Prostate gland (tissue), 2 donors: ENCODE measurements around the gene NPEPPS. TPM values are rescaled to one million over a fixed set of nuclear protein-coding genes. Genes with fewer than 3 reads are reported as not detected.

Source experiments
- DNase-seq: peaks from one replicate; pipeline ENCODE4 v3.0.0-alpha.2; 2019; ENCODE audit warnings: low spot score
- H3K27ac ChIP-seq, 2 donors: fragments of 200-600 bp; sonication (generic); 2 replicates each; pipeline ENCODE4 v1.5.1; 2017 to 2019
- H3K27me3 ChIP-seq: fragments of 200-600 bp; sonication (generic); replicated peaks from 2 replicates; pipeline ENCODE4 v1.5.1; 2019; ENCODE audit not compliant: insufficient read depth
- H3K36me3 ChIP-seq, 2 donors: fragments of 200-600 bp; sonication (generic); 1 replicate in 1 of 2; 2 replicates in 1 of 2; pipeline versions ENCODE4 v1.5.1 to v1.8.1; 2017 to 2019
- H3K4me1 ChIP-seq: fragments of 200-600 bp; sonication (generic); replicated peaks from 2 replicates; pipeline ENCODE4 v1.5.1; 2019
- H3K4me3 ChIP-seq, 2 donors: fragments of 200-600 bp; sonication (generic); 2 replicates each; pipeline ENCODE4 v1.5.1; 2017 to 2019
- H3K9me3 ChIP-seq: fragments of 200-600 bp; sonication (generic); 2 replicates; pipeline ENCODE4 v1.5.1; 2017
- POLR2A ChIP-seq: fragments of 450-650 bp; IDR thresholded peaks from one replicate; pipeline ENCODE4 v1.6.1; 2016; ENCODE audit warnings: antibody characterized with exemption, mild to moderate bottlenecking
- POLR2AphosphoS5 ChIP-seq: sonication (generic); formaldehyde crosslinking; IDR thresholded peaks from one replicate; pipeline ENCODE4 v1.6.1; 2017; ENCODE audit warnings: antibody characterized with exemption
- WGBS: methylation state at CpG from one replicate; pipeline ENCODE4 v1.1.5; 2018; 5-methylcytosine and 5-hydroxymethylcytosine counted together
- intact Hi-C: fragments of 100-400 bp; cut with DNase I; formaldehyde crosslinking; loops from one replicate; pipeline ENCODE4 v1.14.2; 2022
- total RNA-seq, 2 donors: library from RNA; depleted of rRNA; stranded (reverse); fragments of >200 nt; gene quantifications; one replicate each; pipeline ENCODE4 v1.1.0, GENCODE V29; 2016
- TF ChIP-seq, protein P1 (sequence below), 4 experiments: fragments of 200-600 bp in 2 of 4; fragments of 450-650 bp in 2 of 4; sonication (generic) in 2 of 4; IDR thresholded peaks; 1 replicate in 3 of 4; 2 replicates in 1 of 4; pipeline ENCODE4 v1.5.1; 2016 to 2019; ENCODE audit warnings: antibody characterized with exemption in 4 of 4, mild to moderate bottlenecking in 2 of 4, moderate library complexity in 2 of 4

Gene NPEPPS
- total RNA-seq, 2 donors from 2014 or later: 67.1 to 70.4 TPM

DNA sequence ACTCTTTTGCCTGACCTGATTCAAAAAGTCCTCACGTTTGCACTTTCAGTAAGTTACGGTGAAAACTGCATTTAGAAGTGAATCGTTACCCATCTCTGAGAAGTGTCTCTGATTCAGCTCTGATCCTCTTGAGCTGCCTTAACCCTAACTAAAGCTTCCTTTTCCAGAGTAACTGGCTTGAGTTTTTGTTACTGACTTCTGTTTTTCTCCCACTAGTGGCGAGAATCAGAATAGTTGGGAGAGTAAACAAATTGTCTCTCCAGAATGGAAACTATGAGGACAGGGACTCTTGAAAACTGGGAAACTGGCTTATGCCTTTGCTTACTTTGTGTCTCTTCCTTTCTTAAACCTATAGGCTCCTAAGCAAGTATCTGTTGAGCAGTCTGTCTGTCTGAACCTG is 87.5 kb downstream of the NPEPPS start:
- H3K4me1 ChIP-seq: no peaks in the 10 kb centered on the region
- no peak overlapping the region for H3K4me3 ChIP-seq
- peaks cover 0 to 3% of the 10 kb centered on the region in 2 donors for H3K36me3 ChIP-seq
- H3K27me3 ChIP-seq: no peaks in the 10 kb centered on the region
- 78% methylated on average over 4 of the region's 4 CpGs for WGBS
- H3K9me3 ChIP-seq: no peaks in the 10 kb centered on the region
- no peak overlapping the region for H3K27ac ChIP-seq
- TF ChIP-seq POLR2AphosphoS5 (no peak), POLR2A (no peak)
- TF ChIP-seq, protein P1, sequence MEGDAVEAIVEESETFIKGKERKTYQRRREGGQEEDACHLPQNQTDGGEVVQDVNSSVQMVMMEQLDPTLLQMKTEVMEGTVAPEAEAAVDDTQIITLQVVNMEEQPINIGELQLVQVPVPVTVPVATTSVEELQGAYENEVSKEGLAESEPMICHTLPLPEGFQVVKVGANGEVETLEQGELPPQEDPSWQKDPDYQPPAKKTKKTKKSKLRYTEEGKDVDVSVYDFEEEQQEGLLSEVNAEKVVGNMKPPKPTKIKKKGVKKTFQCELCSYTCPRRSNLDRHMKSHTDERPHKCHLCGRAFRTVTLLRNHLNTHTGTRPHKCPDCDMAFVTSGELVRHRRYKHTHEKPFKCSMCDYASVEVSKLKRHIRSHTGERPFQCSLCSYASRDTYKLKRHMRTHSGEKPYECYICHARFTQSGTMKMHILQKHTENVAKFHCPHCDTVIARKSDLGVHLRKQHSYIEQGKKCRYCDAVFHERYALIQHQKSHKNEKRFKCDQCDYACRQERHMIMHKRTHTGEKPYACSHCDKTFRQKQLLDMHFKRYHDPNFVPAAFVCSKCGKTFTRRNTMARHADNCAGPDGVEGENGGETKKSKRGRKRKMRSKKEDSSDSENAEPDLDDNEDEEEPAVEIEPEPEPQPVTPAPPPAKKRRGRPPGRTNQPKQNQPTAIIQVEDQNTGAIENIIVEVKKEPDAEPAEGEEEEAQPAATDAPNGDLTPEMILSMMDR (IDR thresholded peaks at IDR 0.05): no peak
- intact Hi-C loops: loop anchor here (5.0 to 10.0 kb wide), 4 partner anchors 116 to 431 kb away; partner anchors contain the start of gene CDC27
- no peak for DNase-seq

DNA sequence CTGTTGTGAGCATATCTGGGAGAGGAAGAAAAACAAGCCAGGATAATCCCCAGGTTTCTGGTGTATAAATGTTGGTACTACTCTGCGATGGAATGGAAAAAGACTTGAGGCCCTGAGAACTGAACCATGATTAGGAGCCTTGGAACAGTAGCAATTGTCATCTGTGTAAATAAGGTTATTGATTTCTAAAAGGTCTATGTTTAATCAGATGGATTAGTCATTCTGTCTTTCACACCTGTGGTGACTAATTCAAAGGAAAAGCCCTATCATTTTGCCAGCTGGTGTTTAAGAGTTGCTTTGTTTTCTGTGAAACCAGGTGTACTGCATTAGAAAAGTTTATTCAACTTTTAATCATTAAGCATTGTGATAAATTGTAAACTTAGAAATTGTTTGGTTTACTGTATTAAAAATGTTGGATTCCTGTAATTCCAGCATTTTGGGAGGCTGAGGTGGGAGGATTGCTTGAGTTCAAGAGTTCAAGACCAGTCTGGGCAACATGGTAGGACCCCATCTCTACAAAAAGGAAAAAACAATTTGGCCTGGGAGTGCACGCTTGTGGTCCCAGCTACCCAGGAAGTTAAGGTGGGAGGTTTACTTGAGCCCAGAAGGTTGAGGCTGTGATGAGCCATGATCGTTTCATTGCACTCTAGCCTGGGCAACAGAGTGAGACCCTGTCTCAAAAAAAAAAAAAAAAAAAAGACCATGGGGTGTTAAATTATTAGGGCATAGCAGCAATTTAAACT is 89.8 kb downstream of the NPEPPS start:
- Histone ChIP-seq H3K36me3 (peaks cover 0 to 3% of the 10 kb centered on the region in 2 donors), H3K4me3 (no peak overlapping the region), H3K27ac (peak overlapping the region; percentile 18 to 22), H3K9me3 (no peaks in the 10 kb centered on the region), H3K27me3 (no peaks in the 10 kb centered on the region), H3K4me1 (no peaks in the 10 kb centered on the region)
- TF ChIP-seq POLR2AphosphoS5 (no peak), POLR2A (no peak)
- TF ChIP-seq, protein P1 (IDR thresholded peaks at IDR 0.05): no peak
- intact Hi-C loops: no loop called here
- 80% methylated on average over 3 of the region's 3 CpGs for WGBS
- no peak for DNase-seq

DNA sequence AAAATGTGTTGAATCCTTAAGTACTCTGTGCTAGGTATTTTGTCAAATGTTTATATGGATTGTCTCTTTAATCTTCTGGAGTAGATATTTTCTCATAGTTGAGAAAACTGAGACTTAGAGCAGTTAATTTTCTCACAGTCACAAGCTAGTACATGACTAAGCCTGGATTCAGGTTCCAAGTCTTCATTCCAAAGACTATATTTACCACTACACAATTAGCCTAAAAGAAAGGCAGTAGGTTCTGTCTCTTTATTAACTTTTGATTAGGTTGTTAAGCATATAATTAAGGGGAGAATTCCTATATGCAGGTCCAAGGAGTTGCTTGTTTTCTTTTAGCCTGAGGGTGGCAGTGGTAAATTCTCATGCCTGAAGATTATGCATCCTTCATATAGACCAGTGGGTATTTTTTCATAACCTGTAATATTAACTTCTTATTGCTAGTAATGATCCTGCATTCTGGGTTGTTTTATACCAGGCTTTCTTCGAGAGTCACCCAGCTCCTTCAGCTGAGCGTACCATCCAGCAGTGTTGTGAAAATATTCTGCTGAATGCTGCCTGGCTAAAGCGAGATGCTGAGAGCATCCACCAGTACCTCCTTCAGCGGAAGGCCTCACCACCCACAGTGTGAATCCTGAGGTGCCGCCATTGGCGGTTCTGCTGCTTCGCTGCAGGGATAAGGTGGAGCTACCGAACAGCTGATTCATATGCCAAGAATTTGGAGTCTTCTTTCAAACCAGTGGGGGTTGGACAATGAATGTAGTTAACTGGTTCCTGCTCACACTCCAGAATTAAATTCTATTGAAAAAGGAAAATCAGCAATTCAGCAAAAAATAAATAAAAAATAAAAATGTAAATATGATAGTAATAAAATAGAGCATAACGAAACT is 90.6 kb downstream of the NPEPPS start:
- no peak overlapping the region for H3K4me3 ChIP-seq
- no peaks in the 10 kb centered on the region for H3K4me1 ChIP-seq
- H3K27ac ChIP-seq: peak overlapping the region; percentile 18 to 22
- intact Hi-C loops: no loop called here
- TF ChIP-seq POLR2A (no peak), POLR2AphosphoS5 (no peak)
- TF ChIP-seq, protein P1 (IDR thresholded peaks at IDR 0.05): no peak
- H3K9me3 ChIP-seq: no peaks in the 10 kb centered on the region
- peaks cover 0 to 3% of the 10 kb centered on the region in 2 donors for H3K36me3 ChIP-seq
- WGBS: 27% methylated on average over 9 of the region's 9 CpGs
- no peaks in the 10 kb centered on the region for H3K27me3 ChIP-seq
- DNase-seq: peak; percentile 8

DNA sequence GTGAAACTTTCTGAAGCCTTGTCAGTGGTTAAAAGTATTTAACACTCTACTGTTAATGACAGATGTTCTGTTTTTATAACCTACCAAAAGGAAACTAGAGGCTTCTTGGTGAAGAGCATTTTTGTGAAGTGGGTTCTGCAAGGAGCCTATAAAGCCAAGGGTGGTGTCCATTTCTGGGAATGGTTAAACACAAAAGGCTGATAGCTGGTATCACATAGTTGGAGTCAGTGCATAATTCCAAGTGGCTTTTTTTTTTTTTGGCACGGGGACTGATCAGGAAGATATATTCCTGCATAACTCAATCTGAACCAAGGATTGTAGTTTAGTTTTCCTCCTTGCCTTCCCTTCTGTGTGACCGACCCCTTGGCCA is 91.3 kb downstream of the NPEPPS start:
- TF ChIP-seq POLR2AphosphoS5 (no peak), POLR2A (no peak)
- TF ChIP-seq, protein P1 (IDR thresholded peaks at IDR 0.05): no peak
- Histone ChIP-seq H3K9me3 (no peaks in the 10 kb centered on the region), H3K27me3 (no peaks in the 10 kb centered on the region), H3K36me3 (peaks cover 0 to 3% of the 10 kb centered on the region in 2 donors), H3K4me3 (no peak overlapping the region), H3K4me1 (no peaks in the 10 kb centered on the region), H3K27ac (no peak overlapping the region)
- DNase-seq: no peak
- WGBS: 48% methylated on average over 2 of the region's 2 CpGs
- intact Hi-C loops: no loop called here
